Esophagus squamous epithelium (tissue), 5 donors: ENCODE measurements around the gene COL18A1. TPM values are rescaled to one million over a fixed set of nuclear protein-coding genes. Genes with fewer than 3 reads are reported as not detected.

Experiments
- DNase-seq: peaks from one replicate; lab custom pipeline; 2025; lab: John Stamatoyannopoulos, UW
- H3K27ac ChIP-seq, 4 donors: fragments of 200-600 bp; sonication (generic); one replicate each; pipeline ENCODE4 v1.5.1; 2016 to 2019; ENCODE audit warnings: mild to moderate bottlenecking in 1 of 4
- H3K27me3 ChIP-seq, 4 donors: fragments of 200-600 bp; sonication (generic); 1 replicate in 3 of 4; 2 replicates in 1 of 4; pipeline versions ENCODE4 v1.5.1 to v1.6.0; 2017 to 2021; ENCODE audit warnings: antibody characterized with exemption in 1 of 4
- H3K36me3 ChIP-seq, 3 donors: fragments of 200-600 bp; sonication (generic); one replicate each; pipeline ENCODE4 v1.5.1; 2016 to 2019
- H3K4me1 ChIP-seq, 3 donors: fragments of 200-600 bp; sonication (generic); one replicate each; pipeline ENCODE4 v1.5.1; 2017 to 2019
- H3K4me3 ChIP-seq, 4 donors: fragments of 200-600 bp; sonication (generic); 1 replicate in 3 of 4; 2 replicates in 1 of 4; pipeline ENCODE4 v1.5.1; 2016 to 2019; ENCODE audit warnings: mild to moderate bottlenecking in 2 of 4, moderate library complexity in 1 of 4
- H3K9me3 ChIP-seq, 3 donors: fragments of 200-600 bp; sonication (generic); one replicate each; pipeline ENCODE4 v1.5.1; 2016 to 2019
- CTCF ChIP-seq, 6 experiments: fragments of 450-650 bp in 4 of 6; fragments of 200-600 bp in 2 of 6; sonication (generic) in 2 of 6; IDR thresholded peaks; one replicate each; pipeline ENCODE4 v1.5.1; 2016 to 2019; ENCODE audit warnings: antibody characterized with exemption in 6 of 6, mild to moderate bottlenecking in 4 of 6, moderate library complexity in 4 of 6
- POLR2A ChIP-seq, 4 donors: fragments of 450-650 bp; IDR thresholded peaks; one replicate each; pipeline ENCODE4 v1.6.1; 2017; ENCODE audit warnings: antibody characterized with exemption in 4 of 4, mild to moderate bottlenecking in 4 of 4, moderate library complexity in 3 of 4
- WGBS, 2 donors: methylation state at CpG; one replicate each; pipeline ENCODE4 v1.1.5; 2018; 5-methylcytosine and 5-hydroxymethylcytosine counted together
- intact Hi-C: fragments of 100-400 bp; cut with DNase I; formaldehyde crosslinking; loops from one replicate; pipeline ENCODE4 v1.15.0; 2022
- total RNA-seq, 4 donors: library from RNA; depleted of rRNA; stranded (reverse); fragments of >200 nt; gene quantifications; one replicate each; pipeline ENCODE4 v1.1.0, GENCODE V29; 2016
- donor health status: DM: yes; HTN: yes; CAD: no.

Gene COL18A1
- total RNA-seq, 4 donors from 2014 or later, result 38.9 to 69.0 (median 52.5) TPM

GRCh38 chr21:45413922-45414321 is 9.0 kb downstream of the COL18A1 start:
- peaks cover 22 to 69% (median 23%) of the 10 kb centered on the region in 3 donors for H3K4me1 ChIP-seq
- H3K27me3 ChIP-seq, result peaks cover 0 to under 1% (median 0%) of the 10 kb centered on the region in 4 donors
- no peak for DNase-seq
- H3K27ac ChIP-seq, result peak overlapping the region in 1 of 4 donors; percentile 41
- TF ChIP-seq CTCF (IDR thresholded peaks at IDR 0.05) (no peak), POLR2A (IDR thresholded peaks at IDR 0.05) (no peak)
- H3K9me3 ChIP-seq, result no peaks in the 10 kb centered on the region
- H3K4me3 ChIP-seq, result no peak overlapping the region
- intact Hi-C loops, result no loop called here
- no peaks in the 10 kb centered on the region for H3K36me3 ChIP-seq
- WGBS, 2 donors, result 69 to 71% methylated on average over 3 to 7 of the region's 7 CpGs

GRCh38 chr21:45414396-45415187 is 9.6 kb downstream of the COL18A1 start:
- H3K9me3 ChIP-seq, result no peaks in the 10 kb centered on the region
- peaks cover 15 to 65% (median 17%) of the 10 kb centered on the region in 3 donors for H3K4me1 ChIP-seq
- TF ChIP-seq POLR2A (IDR thresholded peaks at IDR 0.05) (no peak), CTCF (IDR thresholded peaks at IDR 0.05) (no peak)
- no peak overlapping the region for H3K4me3 ChIP-seq
- H3K36me3 ChIP-seq, result no peaks in the 10 kb centered on the region
- H3K27me3 ChIP-seq, result no peaks in the 10 kb centered on the region
- H3K27ac ChIP-seq, result no peak overlapping the region
- DNase-seq, result no peak
- intact Hi-C loops, result no loop called here
- 83 to 86% methylated on average over 10 to 12 of the region's 25 CpGs for WGBS, 2 donors

- TF ChIP-seq CTCF (IDR thresholded peaks at IDR 0.05) (no peak), POLR2A (IDR thresholded peaks at IDR 0.05) (no peak)
- intact Hi-C loops, result no loop called here
- H3K4me1 ChIP-seq, result peaks cover 15 to 65% (median 19%) of the 10 kb centered on the region in 3 donors
- H3K36me3 ChIP-seq, result no peaks in the 10 kb centered on the region
- no peaks in the 10 kb centered on the region for H3K9me3 ChIP-seq
- 82 to 94% methylated on average over 8 to 28 of the region's 32 CpGs for WGBS, 2 donors
- peaks cover 0 to 5% (median 0%) of the 10 kb centered on the region in 4 donors for H3K27me3 ChIP-seq
- no peak for DNase-seq
- no peak overlapping the region for H3K4me3 ChIP-seq
- no peak overlapping the region for H3K27ac ChIP-seq
These were observed 10.4 kb downstream of the COL18A1 start for GRCh38 chr21:45415188-45415942.

- H3K4me3 ChIP-seq, result no peak overlapping the region
- intact Hi-C loops, result no loop called here
- peaks cover 0 to 6% (median 0%) of the 10 kb centered on the region in 4 donors for H3K27me3 ChIP-seq
- DNase-seq, result no peak
- TF ChIP-seq CTCF (IDR thresholded peaks at IDR 0.05) (no peak), POLR2A (IDR thresholded peaks at IDR 0.05) (no peak)
- peaks cover 15 to 65% (median 19%) of the 10 kb centered on the region in 3 donors for H3K4me1 ChIP-seq
- 60 to 88% methylated on average over 2 to 5 of the region's 25 CpGs for WGBS, 2 donors
- H3K36me3 ChIP-seq, result no peaks in the 10 kb centered on the region
- H3K9me3 ChIP-seq, result no peaks in the 10 kb centered on the region
- no peak overlapping the region for H3K27ac ChIP-seq
These were observed 11.1 kb downstream of the COL18A1 start for GRCh38 chr21:45415943-45416611.
